ENCODE data around the gene SRGAP1.
"Not testable (repeated sequence)": the region's sequence is repeated elsewhere in the genome, so short reads cannot be mapped to it uniquely, and the experiment has no call there.

SRGAP1 gene

GRCh38 chr12:63874897-63875480 is 30.5 kb downstream of the SRGAP1 start:
- DNase-seq = no peak

GRCh38 chr12:63875703-63876102 is 31.2 kb downstream of the SRGAP1 start:
- DNase-seq = no peak

GRCh38 chr12:63876980-63877379 is 32.5 kb downstream of the SRGAP1 start:
- no peak for DNase-seq

- no peak for DNase-seq
Observed at GRCh38 chr12:63877693-63878092, 33.2 kb downstream of the SRGAP1 start.

DNA sequence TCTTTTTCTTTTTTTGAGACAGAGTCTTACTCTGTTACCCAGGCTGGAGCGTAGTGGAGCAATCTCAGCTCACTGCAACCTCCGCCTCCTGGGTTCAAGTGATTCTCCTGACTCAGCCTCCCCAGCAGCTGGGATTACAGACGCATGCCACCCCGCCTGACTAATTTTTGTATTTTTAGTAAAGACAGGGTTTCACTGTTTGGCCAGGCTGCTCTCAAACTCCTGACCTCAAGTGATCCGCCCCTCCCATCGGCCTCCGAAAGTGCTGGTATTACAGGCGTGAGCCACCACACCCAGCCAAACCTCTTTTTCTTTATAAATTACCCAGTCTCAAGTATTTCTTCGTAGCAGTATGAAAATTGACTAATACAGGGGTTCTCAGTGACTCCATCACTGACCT is 35.7 kb downstream of the SRGAP1 start:
- not testable (repeated sequence) for DNase-seq

DNA sequence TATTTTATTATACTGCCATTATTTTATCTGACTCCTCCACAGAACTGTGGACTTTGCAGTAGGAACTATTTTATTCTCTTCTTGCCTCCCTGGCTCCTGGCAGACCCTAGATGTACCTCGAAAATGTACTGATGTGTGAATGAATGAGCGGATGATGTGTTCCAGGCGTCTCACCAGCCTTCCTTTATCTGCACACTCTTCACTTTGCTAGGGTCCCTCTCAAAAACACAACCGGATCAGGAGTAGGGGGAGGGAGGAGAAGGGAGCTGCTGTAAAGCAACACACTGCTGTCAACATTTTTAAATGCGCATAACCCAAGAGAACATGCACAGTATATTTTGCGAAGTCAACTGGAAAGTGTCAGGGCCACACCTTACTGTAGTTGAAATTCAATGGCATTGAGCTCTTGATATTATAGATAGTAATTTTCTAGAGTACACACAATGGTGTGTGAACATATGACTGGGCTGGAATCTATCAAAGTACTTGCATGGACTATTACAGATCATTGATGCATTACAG is 36.3 kb downstream of the SRGAP1 start:
- DNase-seq = no peak

DNA sequence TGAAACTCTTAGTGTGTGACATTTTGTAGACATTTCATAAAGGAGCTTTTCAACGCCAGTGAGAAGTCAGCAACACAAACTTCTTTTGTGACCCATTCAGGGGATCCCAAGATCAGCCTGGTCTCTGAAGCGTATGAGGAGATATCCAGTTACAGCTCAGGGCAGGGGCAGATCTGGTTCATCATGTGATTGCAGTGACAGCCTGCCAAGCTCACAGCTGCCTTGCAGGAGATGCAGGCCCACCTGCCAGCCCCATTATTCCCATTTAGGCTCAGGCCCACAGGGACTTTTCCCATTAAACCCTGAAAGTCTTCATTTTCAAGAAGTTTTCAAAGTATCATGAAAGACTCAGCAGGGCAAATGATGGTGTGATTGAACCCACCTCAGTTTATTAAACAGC is 38.3 kb downstream of the SRGAP1 start:
- DNase-seq = no peak

DNA sequence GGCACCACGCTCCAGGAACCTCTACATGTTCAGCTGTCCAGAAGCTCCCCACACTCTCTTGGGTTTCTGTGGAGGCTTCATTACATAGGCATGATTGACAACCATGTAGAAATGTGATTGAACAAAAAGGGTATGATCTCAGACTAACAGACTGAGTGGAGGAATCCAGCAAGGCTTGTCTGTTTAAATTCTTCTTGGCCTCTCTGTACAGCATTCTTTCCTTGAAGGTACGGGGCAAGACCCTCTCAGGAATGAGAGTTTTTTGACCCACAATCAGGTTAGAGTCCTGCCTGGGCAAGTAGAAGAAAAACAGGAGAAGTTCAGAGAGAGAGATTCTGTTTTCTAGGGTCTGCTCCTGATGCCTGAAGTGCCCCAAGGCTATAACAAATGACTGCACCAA is 40.9 kb downstream of the SRGAP1 start:
- DNase-seq = no peak

DNA sequence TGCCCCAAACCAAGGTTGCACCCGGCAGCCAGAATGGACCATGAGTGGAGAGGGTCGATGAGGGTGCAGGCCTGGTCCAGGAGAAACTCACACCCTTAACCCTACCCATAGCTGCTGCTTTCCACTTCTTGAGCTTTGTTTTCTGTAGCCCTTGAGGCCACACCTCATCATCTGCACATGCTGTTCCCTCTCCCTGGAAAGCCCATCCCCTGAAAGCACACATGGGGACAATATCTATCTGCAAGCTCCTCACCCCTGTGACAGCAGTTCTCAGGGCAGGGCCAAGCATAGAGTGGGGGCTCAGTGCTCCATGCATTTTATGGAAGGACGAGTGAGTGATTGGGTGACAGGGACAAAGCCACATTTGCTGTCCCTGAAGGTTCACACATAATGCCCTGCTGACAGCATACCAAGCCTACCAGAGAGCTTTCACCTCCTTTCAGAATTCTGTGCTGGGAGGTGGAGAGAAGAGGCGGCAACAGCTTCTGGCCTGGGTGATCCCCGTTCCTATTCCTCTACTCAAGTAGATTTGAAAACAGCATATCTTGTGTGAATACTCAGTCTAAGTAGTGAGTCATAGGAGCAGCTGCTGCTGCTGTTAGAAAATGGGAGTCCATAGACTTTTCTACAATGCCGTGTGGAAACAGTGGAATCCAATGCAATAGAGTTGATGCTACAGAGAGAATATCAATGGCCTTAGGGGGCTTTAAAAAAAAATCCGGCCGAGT is 44.6 kb downstream of the SRGAP1 start:
- peak; percentile 4 for DNase-seq

DNA sequence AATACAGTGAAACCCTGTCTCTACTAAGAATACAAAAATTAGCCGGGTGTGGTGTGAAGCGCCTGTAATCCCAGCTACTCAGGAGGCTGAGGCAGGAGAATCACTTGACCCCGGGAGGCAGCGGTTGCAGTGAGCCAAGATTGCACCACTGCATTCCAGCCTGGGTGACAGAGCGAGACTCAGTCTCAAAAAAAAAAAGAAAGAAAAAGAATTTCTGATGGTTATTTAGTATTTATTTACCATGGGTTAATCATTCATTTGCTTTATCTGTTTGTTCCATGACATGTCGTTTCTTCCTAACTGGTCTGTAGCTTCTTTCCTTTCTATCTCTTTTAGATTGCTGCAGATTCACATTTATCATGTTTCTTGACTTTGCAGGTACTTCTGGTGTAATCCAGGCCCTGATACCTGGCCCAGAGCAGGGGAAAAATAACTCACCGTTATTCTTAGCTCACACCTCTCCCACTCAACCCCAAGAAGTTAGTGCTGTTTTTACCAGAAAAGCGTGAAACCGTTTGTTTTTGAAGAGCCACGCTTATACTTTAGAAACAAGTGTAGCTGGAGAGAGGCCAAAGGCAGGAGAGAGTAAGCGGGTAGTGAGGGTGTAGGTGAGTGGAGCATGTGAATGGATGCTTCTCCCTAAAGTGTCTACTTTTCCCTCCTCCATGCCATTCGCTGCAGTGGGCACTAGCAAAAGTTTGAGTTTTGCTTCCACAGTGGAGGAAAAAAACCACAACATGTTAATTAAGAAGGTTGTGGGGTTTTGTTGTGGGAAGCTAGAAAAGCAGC is 45.4 kb downstream of the SRGAP1 start:
- DNase-seq = no peak

DNA sequence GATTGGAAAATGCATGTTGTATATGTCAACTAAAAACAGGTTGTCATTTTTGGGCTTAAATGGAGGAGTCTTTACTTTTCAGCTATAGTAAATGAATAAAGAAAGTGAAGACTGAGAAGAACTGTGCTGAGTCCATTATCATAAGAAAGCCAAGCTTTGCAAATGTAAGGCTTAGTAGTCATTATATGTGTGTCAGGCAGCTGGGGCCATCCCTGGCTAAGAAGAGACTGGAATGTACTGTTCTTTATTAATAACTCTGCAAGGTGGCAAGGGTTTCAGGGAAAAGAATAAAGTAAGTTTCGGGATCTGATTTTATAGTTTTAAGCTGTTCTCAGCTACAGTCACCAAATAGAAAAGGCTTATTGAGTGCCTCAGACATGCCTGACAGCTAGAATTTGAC is 48.7 kb downstream of the SRGAP1 start:
- no peak for DNase-seq

- peak; percentile 87 for DNase-seq
Observed at GRCh38 chr12:63894132-63894531, 49.6 kb downstream of the SRGAP1 start.

DNA sequence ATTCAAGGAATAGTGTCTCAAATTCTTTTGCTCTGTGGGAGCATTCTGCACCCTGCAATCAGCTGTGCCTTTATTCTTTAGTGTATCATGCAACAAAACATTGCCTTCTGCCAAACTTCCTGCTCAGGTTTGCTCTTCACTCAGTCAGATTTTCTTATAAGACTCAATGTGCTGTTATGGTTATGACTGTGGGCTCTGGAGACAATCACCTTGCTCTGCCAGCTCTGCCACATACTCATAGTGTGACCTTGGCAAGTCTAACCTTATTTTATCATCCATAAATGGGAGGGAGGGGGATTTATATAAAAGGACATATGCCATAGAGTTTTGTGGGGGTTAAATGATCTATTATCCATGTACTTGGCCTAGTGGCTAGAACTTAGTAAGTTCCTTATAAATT is 51.3 kb downstream of the SRGAP1 start:
- no peak for DNase-seq

- DNase-seq = no peak
Observed at GRCh38 chr12:63897931-63898330, 53.4 kb downstream of the SRGAP1 start.

DNA sequence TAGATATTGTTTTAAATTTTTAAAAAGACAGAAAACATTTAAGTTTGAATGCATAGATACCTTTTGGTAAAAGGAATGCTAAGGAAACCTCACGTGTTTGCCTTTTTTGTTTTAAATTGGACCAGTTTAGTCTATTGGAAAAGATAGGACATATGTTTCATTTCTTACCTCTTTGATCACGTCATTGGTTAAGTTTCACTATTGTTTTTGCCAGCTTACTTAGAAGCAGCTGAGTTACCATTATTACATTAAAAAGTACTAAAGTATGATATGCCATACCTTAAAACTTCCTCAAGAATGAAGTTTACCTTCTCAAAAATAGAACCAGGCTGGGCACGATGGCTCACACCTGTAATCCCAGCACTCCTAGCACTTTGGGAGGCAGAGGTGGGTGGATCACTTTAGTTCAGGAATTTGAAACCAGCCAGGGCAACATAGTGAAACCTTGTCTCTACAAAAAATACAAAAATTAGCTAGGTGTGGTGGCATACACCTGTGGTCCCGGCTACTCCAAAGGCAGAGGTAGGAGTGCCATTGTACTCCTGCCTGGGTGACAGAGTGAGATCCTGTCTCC is 54.4 kb downstream of the SRGAP1 start:
- no peak for DNase-seq

GRCh38 chr12:63899396-63899795 is 54.9 kb downstream of the SRGAP1 start:
- DNase-seq = peak; percentile 9

- DNase-seq = no peak
Observed at GRCh38 chr12:63900922-63901793, 56.7 kb downstream of the SRGAP1 start.

DNA sequence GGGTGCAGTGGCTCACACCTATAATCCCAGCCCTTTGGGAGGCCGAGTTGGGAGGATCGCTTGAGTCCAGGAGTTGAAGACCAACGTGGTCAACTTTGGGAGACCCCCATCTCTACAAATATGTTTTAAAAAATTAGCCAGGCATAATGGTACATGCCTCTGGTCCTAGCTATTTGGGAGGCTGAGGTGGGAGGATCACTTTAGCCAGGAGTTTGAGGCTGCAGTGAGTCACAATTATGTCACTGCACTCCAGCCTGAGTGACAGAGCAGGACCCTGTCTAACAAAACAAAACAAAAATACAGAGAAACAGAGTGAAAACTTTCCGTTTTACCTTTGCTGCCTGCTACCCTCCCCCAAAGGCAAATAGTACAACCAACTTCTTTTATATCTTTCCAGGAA is 60.2 kb downstream of the SRGAP1 start:
- DNase-seq = no peak

DNA sequence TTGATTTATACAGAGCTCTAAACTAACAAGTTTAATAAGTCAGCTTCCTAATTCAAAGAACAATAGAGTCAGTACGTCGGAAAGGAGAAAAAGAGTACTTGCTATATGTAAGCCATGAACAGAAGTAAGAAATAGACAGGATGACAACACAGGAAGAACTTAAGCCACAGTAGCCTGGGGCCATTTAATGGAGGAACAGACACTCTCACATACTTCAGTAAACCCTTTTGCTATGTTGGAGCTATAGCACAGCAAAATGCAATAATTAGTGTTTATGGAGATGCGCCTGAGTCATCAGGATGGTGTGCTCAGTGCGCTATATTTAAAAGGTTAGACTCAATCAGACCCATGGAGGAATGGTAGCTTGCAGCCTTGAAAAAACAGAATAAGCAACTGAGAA is 61.0 kb downstream of the SRGAP1 start:
- peak; percentile 36 for DNase-seq

GRCh38 chr12:63906876-63907275 is 62.4 kb downstream of the SRGAP1 start:
- no peak for DNase-seq

- DNase-seq = no peak
Observed at GRCh38 chr12:63907561-63907960, 63.1 kb downstream of the SRGAP1 start.

GRCh38 chr12:63909746-63910145 is 65.2 kb downstream of the SRGAP1 start:
- DNase-seq = no peak

DNA sequence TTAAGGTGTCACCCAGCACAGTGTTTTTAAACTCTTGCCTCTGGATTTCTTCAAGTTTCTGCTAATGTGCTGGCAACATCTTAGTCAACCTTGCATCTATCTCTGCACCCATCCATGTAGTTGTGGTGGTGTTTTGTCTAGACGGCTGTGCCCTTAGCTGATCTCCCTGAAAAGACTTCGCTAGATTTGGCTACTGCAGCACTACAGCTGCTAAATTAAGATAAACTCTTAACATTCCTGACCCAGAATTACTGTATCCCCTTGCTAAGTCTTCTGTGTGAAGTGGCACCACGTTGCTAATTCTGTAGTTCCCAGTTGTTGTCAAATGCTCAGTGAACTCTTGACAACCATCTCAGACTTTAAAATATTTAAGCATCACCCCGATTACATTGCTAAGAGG is 66.8 kb downstream of the SRGAP1 start:
- DNase-seq = no peak

All from MV-4-11 (cell line).